Fibroblast of skin of left biceps (primary cell): Measurements from ENCODE around the gene WWOX.
"Not testable (repeated sequence)": the region's sequence is repeated elsewhere in the genome, so short reads cannot be mapped to it uniquely, and the experiment has no call there.

Source experiments
- DNase-seq, 2 experiments: peaks; one replicate each; pipeline ENCODE4 v3.0.0-alpha.2; 2013; ENCODE audit warnings: low read depth in 2 of 2

The WWOX gene

GRCh38 chr16:79202977-79203376 lies 1103.5 kb downstream of the WWOX start:
- DNase-seq = no peak

- DNase-seq = no peak
Measured at GRCh38 chr16:79204486-79204885, 1105.0 kb downstream of the WWOX start.

- DNase-seq = no peak
Measured at GRCh38 chr16:79206889-79207288, 1107.4 kb downstream of the WWOX start.

- DNase-seq = no peak
Measured at GRCh38 chr16:79209308-79209707, 1109.9 kb downstream of the WWOX start.

GRCh38 chr16:79210607-79211006 lies 1111.2 kb downstream of the WWOX start:
- DNase-seq = no peak

GRCh38 chr16:79211586-79211985 lies 1112.1 kb downstream of the WWOX start:
- DNase-seq = no peak

GRCh38 chr16:79212114-79212791 lies 1112.8 kb downstream of the WWOX start:
- DNase-seq = no peak

GRCh38 chr16:79213214-79213613 lies 1113.8 kb downstream of the WWOX start:
- no peak for DNase-seq

- no peak for DNase-seq
Measured at GRCh38 chr16:79215289-79215688, 1115.8 kb downstream of the WWOX start.

GRCh38 chr16:79217375-79218011 lies 1118.0 kb downstream of the WWOX start:
- DNase-seq = no peak

- no peak for DNase-seq
Measured at GRCh38 chr16:79218351-79218750, 1118.9 kb downstream of the WWOX start.

GRCh38 chr16:79225994-79226393 lies 1126.5 kb downstream of the WWOX start:
- DNase-seq = not testable (repeated sequence)

- DNase-seq = no peak
Measured at GRCh38 chr16:79229361-79229760, 1129.9 kb downstream of the WWOX start.

GRCh38 chr16:79245700-79246099 lies 1146.2 kb downstream of the WWOX start:
- not testable (repeated sequence) for DNase-seq

- DNase-seq = no peak
Measured at GRCh38 chr16:79247386-79247785, 1147.9 kb downstream of the WWOX start.

- no peak for DNase-seq
Measured at GRCh38 chr16:79248351-79248750, 1148.9 kb downstream of the WWOX start.

GRCh38 chr16:79250502-79251098 lies 1151.1 kb downstream of the WWOX start:
- DNase-seq = no peak

GRCh38 chr16:79253100-79253631 lies 1153.7 kb downstream of the WWOX start:
- DNase-seq = no peak

GRCh38 chr16:79257953-79258490 lies 1158.6 kb downstream of the WWOX start:
- DNase-seq = no peak

GRCh38 chr16:79260890-79261289 lies 1161.4 kb downstream of the WWOX start:
- not testable (repeated sequence) for DNase-seq

GRCh38 chr16:79261481-79261940 lies 1162.1 kb downstream of the WWOX start:
- DNase-seq = no peak

GRCh38 chr16:79261944-79262552 lies 1162.6 kb downstream of the WWOX start:
- no peak for DNase-seq
